Measurements from ENCODE around the gene DSCAM. TPM values are rescaled to one million over a fixed set of nuclear protein-coding genes. Genes with fewer than 3 reads are reported as not detected.

DSCAM gene
- total and polyA plus RNA-seq, 2 experiments from 2014 or later, result 0.07 TPM; not detected in 1

DNA sequence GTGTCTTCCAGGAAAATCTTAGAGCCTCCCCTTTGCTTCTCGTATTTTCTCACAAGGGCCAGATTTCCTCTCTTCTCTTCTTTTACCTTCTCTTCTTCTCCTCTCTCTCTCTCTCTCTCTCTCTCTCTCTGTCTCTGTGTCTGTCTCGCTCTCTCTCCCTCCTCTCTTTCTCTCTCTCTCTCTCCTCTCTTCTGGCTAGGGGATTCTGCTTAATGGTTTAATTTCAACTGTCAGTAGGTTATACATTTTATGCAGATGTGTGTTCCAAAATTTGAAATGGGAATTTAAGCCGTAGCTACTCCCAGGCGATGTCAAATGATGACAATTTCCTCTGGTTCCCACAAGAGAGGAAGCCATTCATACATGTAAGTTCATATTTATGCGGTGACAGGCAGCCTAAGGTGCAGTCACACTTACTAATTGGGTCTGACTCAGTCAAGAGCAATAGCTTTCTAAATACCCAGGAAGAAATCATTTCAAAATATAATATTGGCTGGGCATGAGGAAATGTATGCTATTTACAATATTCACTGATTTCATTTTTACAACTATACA lies 1.4 kb downstream of the DSCAM start:
- peak overlapping the region; percentile 38; the same call in 1 of the 2 replicates for H3K4me2 ChIP-seq
- no peaks in the 10 kb centered on the region for H3F3A ChIP-seq (replicated peaks; ENCODE audit: low read depth)
- DNase-seq (ENCODE audit: low spot score) (no peak), ATAC-seq (no peak)
- no peaks in the 10 kb centered on the region for H3K9me2 ChIP-seq (ENCODE audit: insufficient read depth)
- Mint-ChIP-seq H3K36me3 (ENCODE audit: low read depth) (peaks cover 11% of the 10 kb centered on the region; the same call in 2 of the 3 replicates), H3K4me1 (peaks cover 11% of the 10 kb centered on the region; the same call in 2 of the 3 replicates), H3K27me3 (ENCODE audit: insufficient read depth, low read depth, poor library complexity) (peaks cover 23% of the 10 kb centered on the region), H3K27ac (no peak overlapping the region), H3K9me3 (peaks cover 79% of the 10 kb centered on the region), H3K4me3 (no peak overlapping the region)
- H3K79me2 ChIP-seq (replicated peaks; ENCODE audit: insufficient read depth), result no peaks in the 10 kb centered on the region
- H3K27ac ChIP-seq (ENCODE audit: low read depth), result no peak overlapping the region
- H3K27me3 ChIP-seq (ENCODE audit: insufficient read depth), result peaks cover 41% of the 10 kb centered on the region
- TF ChIP-seq, protein P1, sequence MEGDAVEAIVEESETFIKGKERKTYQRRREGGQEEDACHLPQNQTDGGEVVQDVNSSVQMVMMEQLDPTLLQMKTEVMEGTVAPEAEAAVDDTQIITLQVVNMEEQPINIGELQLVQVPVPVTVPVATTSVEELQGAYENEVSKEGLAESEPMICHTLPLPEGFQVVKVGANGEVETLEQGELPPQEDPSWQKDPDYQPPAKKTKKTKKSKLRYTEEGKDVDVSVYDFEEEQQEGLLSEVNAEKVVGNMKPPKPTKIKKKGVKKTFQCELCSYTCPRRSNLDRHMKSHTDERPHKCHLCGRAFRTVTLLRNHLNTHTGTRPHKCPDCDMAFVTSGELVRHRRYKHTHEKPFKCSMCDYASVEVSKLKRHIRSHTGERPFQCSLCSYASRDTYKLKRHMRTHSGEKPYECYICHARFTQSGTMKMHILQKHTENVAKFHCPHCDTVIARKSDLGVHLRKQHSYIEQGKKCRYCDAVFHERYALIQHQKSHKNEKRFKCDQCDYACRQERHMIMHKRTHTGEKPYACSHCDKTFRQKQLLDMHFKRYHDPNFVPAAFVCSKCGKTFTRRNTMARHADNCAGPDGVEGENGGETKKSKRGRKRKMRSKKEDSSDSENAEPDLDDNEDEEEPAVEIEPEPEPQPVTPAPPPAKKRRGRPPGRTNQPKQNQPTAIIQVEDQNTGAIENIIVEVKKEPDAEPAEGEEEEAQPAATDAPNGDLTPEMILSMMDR (conservative IDR thresholded peaks at IDR 0.05; ENCODE audit: low read depth in 2 of 2), result no peak
- TF ChIP-seq, protein P2, sequence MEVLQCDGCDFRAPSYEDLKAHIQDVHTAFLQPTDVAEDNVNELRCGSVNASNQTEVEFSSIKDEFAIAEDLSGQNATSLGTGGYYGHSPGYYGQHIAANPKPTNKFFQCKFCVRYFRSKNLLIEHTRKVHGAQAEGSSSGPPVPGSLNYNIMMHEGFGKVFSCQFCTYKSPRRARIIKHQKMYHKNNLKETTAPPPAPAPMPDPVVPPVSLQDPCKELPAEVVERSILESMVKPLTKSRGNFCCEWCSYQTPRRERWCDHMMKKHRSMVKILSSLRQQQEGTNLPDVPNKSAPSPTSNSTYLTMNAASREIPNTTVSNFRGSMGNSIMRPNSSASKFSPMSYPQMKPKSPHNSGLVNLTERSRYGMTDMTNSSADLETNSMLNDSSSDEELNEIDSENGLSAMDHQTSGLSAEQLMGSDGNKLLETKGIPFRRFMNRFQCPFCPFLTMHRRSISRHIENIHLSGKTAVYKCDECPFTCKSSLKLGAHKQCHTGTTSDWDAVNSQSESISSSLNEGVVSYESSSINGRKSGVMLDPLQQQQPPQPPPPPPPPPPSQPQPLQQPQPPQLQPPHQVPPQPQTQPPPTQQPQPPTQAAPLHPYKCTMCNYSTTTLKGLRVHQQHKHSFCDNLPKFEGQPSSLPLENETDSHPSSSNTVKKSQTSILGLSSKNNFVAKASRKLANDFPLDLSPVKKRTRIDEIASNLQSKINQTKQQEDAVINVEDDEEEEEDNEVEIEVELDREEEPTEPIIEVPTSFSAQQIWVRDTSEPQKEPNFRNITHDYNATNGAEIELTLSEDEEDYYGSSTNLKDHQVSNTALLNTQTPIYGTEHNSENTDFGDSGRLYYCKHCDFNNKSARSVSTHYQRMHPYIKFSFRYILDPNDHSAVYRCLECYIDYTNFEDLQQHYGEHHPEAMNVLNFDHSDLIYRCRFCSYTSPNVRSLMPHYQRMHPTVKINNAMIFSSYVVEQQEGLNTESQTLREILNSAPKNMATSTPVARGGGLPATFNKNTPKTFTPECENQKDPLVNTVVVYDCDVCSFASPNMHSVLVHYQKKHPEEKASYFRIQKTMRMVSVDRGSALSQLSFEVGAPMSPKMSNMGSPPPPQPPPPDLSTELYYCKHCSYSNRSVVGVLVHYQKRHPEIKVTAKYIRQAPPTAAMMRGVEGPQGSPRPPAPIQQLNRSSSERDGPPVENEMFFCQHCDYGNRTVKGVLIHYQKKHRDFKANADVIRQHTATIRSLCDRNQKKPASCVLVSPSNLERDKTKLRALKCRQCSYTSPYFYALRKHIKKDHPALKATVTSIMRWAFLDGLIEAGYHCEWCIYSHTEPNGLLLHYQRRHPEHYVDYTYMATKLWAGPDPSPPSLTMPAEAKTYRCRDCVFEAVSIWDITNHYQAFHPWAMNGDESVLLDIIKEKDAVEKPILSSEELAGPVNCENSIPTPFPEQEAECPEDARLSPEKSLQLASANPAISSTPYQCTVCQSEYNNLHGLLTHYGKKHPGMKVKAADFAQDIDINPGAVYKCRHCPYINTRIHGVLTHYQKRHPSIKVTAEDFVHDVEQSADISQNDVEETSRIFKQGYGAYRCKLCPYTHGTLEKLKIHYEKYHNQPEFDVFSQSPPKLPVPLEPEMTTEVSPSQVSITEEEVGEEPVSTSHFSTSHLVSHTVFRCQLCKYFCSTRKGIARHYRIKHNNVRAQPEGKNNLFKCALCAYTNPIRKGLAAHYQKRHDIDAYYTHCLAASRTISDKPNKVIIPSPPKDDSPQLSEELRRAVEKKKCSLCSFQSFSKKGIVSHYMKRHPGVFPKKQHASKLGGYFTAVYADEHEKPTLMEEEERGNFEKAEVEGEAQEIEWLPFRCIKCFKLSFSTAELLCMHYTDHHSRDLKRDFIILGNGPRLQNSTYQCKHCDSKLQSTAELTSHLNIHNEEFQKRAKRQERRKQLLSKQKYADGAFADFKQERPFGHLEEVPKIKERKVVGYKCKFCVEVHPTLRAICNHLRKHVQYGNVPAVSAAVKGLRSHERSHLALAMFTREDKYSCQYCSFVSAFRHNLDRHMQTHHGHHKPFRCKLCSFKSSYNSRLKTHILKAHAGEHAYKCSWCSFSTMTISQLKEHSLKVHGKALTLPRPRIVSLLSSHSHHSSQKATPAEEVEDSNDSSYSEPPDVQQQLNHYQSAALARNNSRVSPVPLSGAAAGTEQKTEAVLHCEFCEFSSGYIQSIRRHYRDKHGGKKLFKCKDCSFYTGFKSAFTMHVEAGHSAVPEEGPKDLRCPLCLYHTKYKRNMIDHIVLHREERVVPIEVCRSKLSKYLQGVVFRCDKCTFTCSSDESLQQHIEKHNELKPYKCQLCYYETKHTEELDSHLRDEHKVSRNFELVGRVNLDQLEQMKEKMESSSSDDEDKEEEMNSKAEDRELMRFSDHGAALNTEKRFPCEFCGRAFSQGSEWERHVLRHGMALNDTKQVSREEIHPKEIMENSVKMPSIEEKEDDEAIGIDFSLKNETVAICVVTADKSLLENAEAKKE (CRISPR knock-in tag; IDR thresholded peaks at IDR 0.05), result no peak
- TF ChIP-seq, protein P3, sequence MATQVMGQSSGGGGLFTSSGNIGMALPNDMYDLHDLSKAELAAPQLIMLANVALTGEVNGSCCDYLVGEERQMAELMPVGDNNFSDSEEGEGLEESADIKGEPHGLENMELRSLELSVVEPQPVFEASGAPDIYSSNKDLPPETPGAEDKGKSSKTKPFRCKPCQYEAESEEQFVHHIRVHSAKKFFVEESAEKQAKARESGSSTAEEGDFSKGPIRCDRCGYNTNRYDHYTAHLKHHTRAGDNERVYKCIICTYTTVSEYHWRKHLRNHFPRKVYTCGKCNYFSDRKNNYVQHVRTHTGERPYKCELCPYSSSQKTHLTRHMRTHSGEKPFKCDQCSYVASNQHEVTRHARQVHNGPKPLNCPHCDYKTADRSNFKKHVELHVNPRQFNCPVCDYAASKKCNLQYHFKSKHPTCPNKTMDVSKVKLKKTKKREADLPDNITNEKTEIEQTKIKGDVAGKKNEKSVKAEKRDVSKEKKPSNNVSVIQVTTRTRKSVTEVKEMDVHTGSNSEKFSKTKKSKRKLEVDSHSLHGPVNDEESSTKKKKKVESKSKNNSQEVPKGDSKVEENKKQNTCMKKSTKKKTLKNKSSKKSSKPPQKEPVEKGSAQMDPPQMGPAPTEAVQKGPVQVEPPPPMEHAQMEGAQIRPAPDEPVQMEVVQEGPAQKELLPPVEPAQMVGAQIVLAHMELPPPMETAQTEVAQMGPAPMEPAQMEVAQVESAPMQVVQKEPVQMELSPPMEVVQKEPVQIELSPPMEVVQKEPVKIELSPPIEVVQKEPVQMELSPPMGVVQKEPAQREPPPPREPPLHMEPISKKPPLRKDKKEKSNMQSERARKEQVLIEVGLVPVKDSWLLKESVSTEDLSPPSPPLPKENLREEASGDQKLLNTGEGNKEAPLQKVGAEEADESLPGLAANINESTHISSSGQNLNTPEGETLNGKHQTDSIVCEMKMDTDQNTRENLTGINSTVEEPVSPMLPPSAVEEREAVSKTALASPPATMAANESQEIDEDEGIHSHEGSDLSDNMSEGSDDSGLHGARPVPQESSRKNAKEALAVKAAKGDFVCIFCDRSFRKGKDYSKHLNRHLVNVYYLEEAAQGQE (IDR thresholded peaks at IDR 0.05; ENCODE audit: unreplicated experiment), result no peak
- no peak for TF ChIP-seq EZH2 (IDR thresholded peaks at IDR 0.05; ENCODE audit: low read depth, unreplicated experiment)
- no peak for TF ChIP-seq EZH2phosphoT487 (IDR thresholded peaks at IDR 0.05; ENCODE audit: unreplicated experiment)
- no peak for TF ChIP-seq ZNF331 (CRISPR knock-in tag; IDR thresholded peaks at IDR 0.05; ENCODE audit: low read depth)
- TF ChIP-seq STAT1 (IDR thresholded peaks at IDR 0.05; ENCODE audit: unreplicated experiment), result no peak
- TF ChIP-seq ZNF114 (CRISPR knock-in tag; IDR thresholded peaks at IDR 0.05), result no peak
- TF ChIP-seq JUNB (IDR thresholded peaks at IDR 0.05; ENCODE audit: unreplicated experiment), result no peak
- TF ChIP-seq POLR2AphosphoS5 (IDR thresholded peaks at IDR 0.05; ENCODE audit: low read depth), result no peak
- no peak for TF ChIP-seq NANOG (IDR thresholded peaks at IDR 0.05; ENCODE audit: borderline replicate concordance)
- TF ChIP-seq CREB1 (CRISPR knock-in tag; IDR thresholded peaks at IDR 0.05; ENCODE audit: low read depth), result no peak
- TF ChIP-seq, protein P4, sequence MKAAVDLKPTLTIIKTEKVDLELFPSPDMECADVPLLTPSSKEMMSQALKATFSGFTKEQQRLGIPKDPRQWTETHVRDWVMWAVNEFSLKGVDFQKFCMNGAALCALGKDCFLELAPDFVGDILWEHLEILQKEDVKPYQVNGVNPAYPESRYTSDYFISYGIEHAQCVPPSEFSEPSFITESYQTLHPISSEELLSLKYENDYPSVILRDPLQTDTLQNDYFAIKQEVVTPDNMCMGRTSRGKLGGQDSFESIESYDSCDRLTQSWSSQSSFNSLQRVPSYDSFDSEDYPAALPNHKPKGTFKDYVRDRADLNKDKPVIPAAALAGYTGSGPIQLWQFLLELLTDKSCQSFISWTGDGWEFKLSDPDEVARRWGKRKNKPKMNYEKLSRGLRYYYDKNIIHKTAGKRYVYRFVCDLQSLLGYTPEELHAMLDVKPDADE (IDR thresholded peaks at IDR 0.05), result no peak
- no peak overlapping the region for H2AFZ ChIP-seq
- no peaks in the 10 kb centered on the region for H4K20me1 ChIP-seq (replicated peaks; ENCODE audit: insufficient read depth)
- no peaks in the 10 kb centered on the region; the same call in 1 of the 2 replicates for H3K36me3 ChIP-seq (ENCODE audit: insufficient read depth)
- H3K4me3 ChIP-seq, result no peak overlapping the region
- H3K4me1 ChIP-seq (ENCODE audit: insufficient read depth), result peaks cover 9% of the 10 kb centered on the region; the same call in 1 of the 2 replicates

Measured in GM23338 (cell line).